GM12891 (cell line): Measurements from ENCODE around the gene MICU1.

Experiments
- DNase-seq: peaks from one replicate; pipeline ENCODE4 v3.0.0; 2011; ENCODE audit warnings: low spot score; ENCODE audit not compliant: insufficient read length
- FAIRE-seq: peaks from 2 replicates; lab custom pipeline; 2011; peaks lifted over from hg19 to GRCh38; lab: Jason Lieb, UNC
- PAX5 ChIP-seq: IDR thresholded peaks from 2 replicates; pipeline ENCODE4 v1.6.1; 2011; ENCODE audit warnings: low read length, moderate library complexity, mild to moderate bottlenecking; ENCODE audit not compliant: insufficient read depth, severe bottlenecking
- POLR2A ChIP-seq: IDR thresholded peaks from 2 replicates; pipeline ENCODE4 v1.6.1; 2011; ENCODE audit warnings: low read depth, low read length, control low read depth
- POLR2AphosphoS5 ChIP-seq: IDR thresholded peaks from 2 replicates; pipeline ENCODE4 v1.6.1; 2011; ENCODE audit warnings: low read depth, low read length, control low read depth
- POU2F2 ChIP-seq: IDR thresholded peaks from 2 replicates; pipeline ENCODE4 v1.6.1; 2011; ENCODE audit warnings: low read depth, mild to moderate bottlenecking, control low read depth, low read length, moderate library complexity
- SPI1 ChIP-seq: IDR thresholded peaks from 2 replicates; pipeline ENCODE4 v1.6.1; 2011; ENCODE audit warnings: low read depth, low read length, control low read depth
- TAF1 ChIP-seq: IDR thresholded peaks from 2 replicates; pipeline ENCODE4 v1.6.1; 2011; ENCODE audit warnings: low read depth, low read length, control low read depth

Gene MICU1

GRCh38 chr10:72509206-72509799 is 116.6 kb downstream of the MICU1 start:
- DNase-seq: no peak
- FAIRE-seq: peak; percentile 43

DNA sequence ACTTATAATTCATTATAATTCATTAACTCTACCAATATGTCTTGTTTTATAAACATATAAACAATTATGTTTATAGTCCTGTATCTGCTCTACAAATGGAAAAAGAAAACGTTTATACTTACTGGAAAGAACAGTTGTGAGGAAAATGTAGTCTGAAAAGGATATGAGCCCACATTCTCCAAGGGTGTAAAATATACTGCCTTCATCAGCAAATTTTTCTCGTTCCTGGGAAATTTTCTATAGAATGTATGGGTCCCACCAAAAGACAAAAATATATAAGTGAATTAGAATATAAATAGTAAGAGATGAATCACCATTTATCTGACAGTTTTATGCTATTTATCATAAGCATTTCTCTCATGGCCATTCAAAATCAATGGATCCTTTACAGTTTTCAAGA is 117.8 kb downstream of the MICU1 start:
- DNase-seq (no peak), FAIRE-seq (no peak)
- TF ChIP-seq POLR2A (no peak), SPI1 (no peak), PAX5 (no peak), TAF1 (no peak), POLR2AphosphoS5 (no peak), POU2F2 (no peak)

More at GRCh38 chr10:72509206-72509799, 116.6 kb downstream of the MICU1 start:
- TF ChIP-seq POLR2AphosphoS5 (no peak), POU2F2 (no peak), POLR2A (no peak), PAX5 (no peak), SPI1 (no peak), TAF1 (no peak)

GRCh38 chr10:72506474-72506873 is 119.4 kb downstream of the MICU1 start:
- FAIRE-seq: no peak
- DNase-seq: no peak
- TF ChIP-seq TAF1 (no peak), POU2F2 (no peak), POLR2AphosphoS5 (no peak), PAX5 (no peak), POLR2A (no peak), SPI1 (no peak)

- FAIRE-seq (no peak), DNase-seq (no peak)
- TF ChIP-seq SPI1: no peak
- no peak for TF ChIP-seq POU2F2
- TF ChIP-seq POLR2A: no peak
Measured at GRCh38 chr10:72505435-72505834, 120.4 kb downstream of the MICU1 start.

DNA sequence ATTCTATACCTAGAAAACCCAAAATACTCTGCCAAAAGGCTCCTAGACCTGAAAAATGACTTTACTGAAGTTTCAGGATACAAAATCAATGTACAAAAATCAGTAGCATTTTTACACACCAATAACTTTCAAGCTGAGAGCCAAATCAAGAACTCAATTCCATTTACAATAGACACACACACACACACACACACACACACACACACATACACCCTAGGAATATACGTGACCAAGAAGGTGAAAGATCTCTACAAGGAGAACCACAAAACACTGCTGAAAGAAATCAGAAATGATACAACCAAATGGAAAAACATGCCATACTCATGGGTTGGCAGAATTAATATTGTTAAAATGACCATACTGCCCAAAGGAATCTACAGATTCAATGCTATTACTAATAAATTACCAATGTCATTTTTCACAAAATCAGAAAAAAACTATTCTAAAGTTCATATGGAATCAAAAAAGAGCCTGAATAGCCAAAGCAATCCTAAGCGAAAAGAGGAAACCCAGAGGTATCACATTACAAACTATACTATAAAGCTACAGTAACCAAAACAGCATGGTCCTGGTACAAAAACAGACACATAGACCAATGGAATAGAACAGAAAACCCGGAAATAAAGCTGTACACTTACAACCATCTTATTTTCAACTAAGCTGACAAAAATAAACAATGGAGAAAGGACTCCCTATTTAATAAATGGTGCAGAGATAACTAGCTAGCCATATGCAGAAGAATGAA is 122.0 kb downstream of the MICU1 start:
- TF ChIP-seq TAF1: no peak
- TF ChIP-seq POU2F2: no peak
- no peak for TF ChIP-seq POLR2AphosphoS5
- TF ChIP-seq POLR2A: no peak
- TF ChIP-seq PAX5: no peak
- no peak for TF ChIP-seq SPI1

DNA sequence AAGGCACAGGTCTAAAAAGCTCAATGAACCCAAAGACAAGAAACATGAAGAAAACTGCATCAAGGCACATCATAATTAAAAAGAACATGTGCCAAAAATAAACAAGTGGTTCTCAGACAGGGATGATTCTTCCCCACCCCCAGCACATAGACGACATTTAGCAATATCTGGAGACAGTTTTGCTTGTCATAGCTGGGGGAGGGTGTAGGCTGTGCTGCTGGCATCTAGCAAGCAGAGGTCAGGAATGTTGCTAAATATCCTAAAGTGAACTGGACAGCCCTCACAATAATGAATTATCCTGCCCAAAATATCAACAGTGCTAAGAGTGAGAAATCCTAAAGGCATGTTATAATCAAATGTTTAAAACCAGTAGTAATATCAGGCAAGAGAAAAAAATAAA is 122.6 kb downstream of the MICU1 start:
- FAIRE-seq (no peak), DNase-seq (no peak)
- TF ChIP-seq PAX5 (no peak), SPI1 (no peak), POLR2AphosphoS5 (no peak)

More for the DNA sequence above, 122.0 kb downstream of the MICU1 start:
- FAIRE-seq: no peak
- no peak for DNase-seq

- no peak for DNase-seq
- no peak for FAIRE-seq
- TF ChIP-seq POU2F2 (no peak), SPI1 (no peak), POLR2AphosphoS5 (no peak), PAX5 (no peak), POLR2A (no peak), TAF1 (no peak)
Measured at GRCh38 chr10:72502581-72502980, 123.3 kb downstream of the MICU1 start.

DNA sequence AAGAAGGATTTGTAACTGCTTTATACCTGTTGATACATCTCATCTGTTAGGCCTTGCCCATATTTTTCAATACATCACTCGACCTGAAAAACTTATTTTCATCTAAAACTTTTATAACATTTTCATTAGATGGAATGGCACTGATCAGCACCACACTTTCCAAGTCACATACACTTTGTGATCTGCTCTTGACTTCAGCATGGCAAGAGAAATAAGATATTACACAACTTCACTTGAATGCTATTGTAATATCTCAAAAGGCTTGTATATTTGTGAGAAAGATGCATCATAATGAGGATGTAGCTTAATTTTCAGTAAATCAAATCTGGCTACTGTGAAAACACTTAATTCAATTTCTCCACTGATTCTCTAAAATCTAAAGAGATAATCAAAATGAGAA is 126.2 kb downstream of the MICU1 start:
- DNase-seq (no peak), FAIRE-seq (no peak)
- no peak for TF ChIP-seq SPI1

- TF ChIP-seq TAF1: no peak
- TF ChIP-seq SPI1: no peak
- TF ChIP-seq POU2F2: no peak
- no peak for TF ChIP-seq PAX5
- no peak for TF ChIP-seq POLR2AphosphoS5
- TF ChIP-seq POLR2A: no peak
- no peak for FAIRE-seq
- DNase-seq: no peak
Measured at GRCh38 chr10:72490951-72491350, 134.9 kb downstream of the MICU1 start.

DNA sequence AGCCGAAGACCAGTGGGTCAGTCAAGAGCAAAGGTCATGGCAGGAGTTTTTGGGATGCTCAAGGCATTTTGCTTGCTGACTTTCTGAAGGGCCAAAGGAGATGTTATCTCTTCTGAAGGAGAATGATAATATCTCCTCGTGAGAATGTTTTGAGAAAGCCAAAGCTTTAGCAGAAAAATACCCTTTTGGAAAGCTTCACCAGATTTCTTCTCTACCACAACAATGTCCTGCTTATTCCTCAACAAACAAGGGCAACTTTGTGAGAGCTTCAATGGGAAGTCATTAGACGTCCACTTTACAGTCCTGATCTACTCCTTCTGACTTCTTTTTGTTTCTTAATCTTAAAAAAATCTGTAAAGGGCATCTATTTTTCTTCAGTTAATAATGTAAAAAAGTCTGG is 138.4 kb downstream of the MICU1 start:
- DNase-seq (no peak), FAIRE-seq (no peak)
- TF ChIP-seq TAF1: no peak
- TF ChIP-seq POU2F2: no peak
- TF ChIP-seq PAX5: no peak
- TF ChIP-seq POLR2AphosphoS5: no peak
- TF ChIP-seq POLR2A: no peak
- TF ChIP-seq SPI1: no peak
